ENCODE measurements around the gene HS3ST2. TPM values are rescaled to one million over a fixed set of nuclear protein-coding genes. Genes with fewer than 3 reads are reported as not detected.

Gene HS3ST2
- total RNA-seq, 1 experiment from 2014 or later: not detected

- no peaks in the 10 kb centered on the region for H3K4me1 Mint-ChIP-seq (ENCODE audit: low read depth, unreplicated experiment)
- CTCF ChIA-PET: no interaction called here
- H3K4me3 Mint-ChIP-seq (ENCODE audit: low read depth, unreplicated experiment): no peak overlapping the region
- no TSS peak for BruUV-seq (replicated peaks)
- H3K9me3 Mint-ChIP-seq (ENCODE audit: low read depth, unreplicated experiment): peaks cover 2% of the 10 kb centered on the region
- no peak overlapping the region for H3K27ac Mint-ChIP-seq (ENCODE audit: unreplicated experiment)
- H3K36me3 Mint-ChIP-seq (ENCODE audit: insufficient read depth, unreplicated experiment): no peaks in the 10 kb centered on the region
- H3K27me3 Mint-ChIP-seq (ENCODE audit: unreplicated experiment): peaks cover 60% of the 10 kb centered on the region
- TF ChIP-seq CTCF (IDR thresholded peaks at IDR 0.05; ENCODE audit: unreplicated experiment): no peak
- intact Hi-C loops (cut with micrococcal nuclease; ENCODE audit: unreplicated experiment): no loop called here
- no peak for DNase-seq
These were observed 141.6 kb downstream of the HS3ST2 start for GRCh38 chr16:22955461-22956070.

- no peak for TF ChIP-seq CTCF (IDR thresholded peaks at IDR 0.05; ENCODE audit: unreplicated experiment)
- peaks cover 76% of the 10 kb centered on the region for H3K27me3 Mint-ChIP-seq (ENCODE audit: unreplicated experiment)
- DNase-seq: no peak
- no TSS peak for BruUV-seq (replicated peaks)
- H3K36me3 Mint-ChIP-seq (ENCODE audit: insufficient read depth, unreplicated experiment): no peaks in the 10 kb centered on the region
- no peak overlapping the region for H3K27ac Mint-ChIP-seq (ENCODE audit: unreplicated experiment)
- H3K4me3 Mint-ChIP-seq (ENCODE audit: low read depth, unreplicated experiment): no peak overlapping the region
- H3K4me1 Mint-ChIP-seq (ENCODE audit: low read depth, unreplicated experiment): no peaks in the 10 kb centered on the region
- intact Hi-C loops (cut with micrococcal nuclease; ENCODE audit: unreplicated experiment): no loop called here
- CTCF ChIA-PET: interaction anchor here (0.5 kb wide), 1 partner anchor 712 kb away, joined by 3 read pairs; no protein-coding TSS in a partner anchor
- peaks cover 5% of the 10 kb centered on the region for H3K9me3 Mint-ChIP-seq (ENCODE audit: low read depth, unreplicated experiment)
These were observed 147.2 kb downstream of the HS3ST2 start for GRCh38 chr16:22961206-22961605.

- BruUV-seq (replicated peaks): no TSS peak
- TF ChIP-seq CTCF (IDR thresholded peaks at IDR 0.05; ENCODE audit: unreplicated experiment): no peak
- no peak overlapping the region for H3K27ac Mint-ChIP-seq (ENCODE audit: unreplicated experiment)
- no peak for DNase-seq
- no peaks in the 10 kb centered on the region for H3K36me3 Mint-ChIP-seq (ENCODE audit: insufficient read depth, unreplicated experiment)
- H3K4me1 Mint-ChIP-seq (ENCODE audit: low read depth, unreplicated experiment): no peaks in the 10 kb centered on the region
- CTCF ChIA-PET: interaction anchor here (0.6 to 1.2 kb wide), 2 partner anchors 14 to 1263 kb away, joined by 3 read pairs; no protein-coding TSS in a partner anchor
- intact Hi-C loops (cut with micrococcal nuclease; ENCODE audit: unreplicated experiment): no loop called here
- peaks cover 84% of the 10 kb centered on the region for H3K27me3 Mint-ChIP-seq (ENCODE audit: unreplicated experiment)
- H3K4me3 Mint-ChIP-seq (ENCODE audit: low read depth, unreplicated experiment): no peak overlapping the region
- H3K9me3 Mint-ChIP-seq (ENCODE audit: low read depth, unreplicated experiment): peaks cover 5% of the 10 kb centered on the region
These were observed 148.9 kb downstream of the HS3ST2 start for GRCh38 chr16:22962905-22963304.
